Measurements from ENCODE around the gene ZNF821. TPM values are rescaled to one million over a fixed set of nuclear protein-coding genes. Genes with fewer than 3 reads are reported as not detected.
"Not testable (repeated sequence)": the region's sequence is repeated elsewhere in the genome, so short reads cannot be mapped to it uniquely, and the experiment has no call there.

The ZNF821 gene
- total RNA-seq, 1 donor from 2014 or later, result 5.7 TPM

GRCh38 chr16:71859762-71860521, 24.0 kb downstream of the ZNF821 start:
- DNase-seq (ENCODE audit: low spot score), result no peak

- DNase-seq (ENCODE audit: low spot score), result no peak
These were observed 27.9 kb downstream of the ZNF821 start for GRCh38 chr16:71855937-71856662.

- DNase-seq (ENCODE audit: low spot score), result no peak
These were observed 29.5 kb downstream of the ZNF821 start for GRCh38 chr16:71854369-71854948.

GRCh38 chr16:71853413-71853812, 30.6 kb downstream of the ZNF821 start:
- no peak for DNase-seq (ENCODE audit: low spot score)

- DNase-seq (ENCODE audit: low spot score), result no peak
These were observed 31.4 kb downstream of the ZNF821 start for GRCh38 chr16:71852561-71852960.

GRCh38 chr16:71852158-71852557, 31.8 kb downstream of the ZNF821 start:
- DNase-seq (ENCODE audit: low spot score), result no peak

- DNase-seq (ENCODE audit: low spot score), result no peak
These were observed 32.2 kb downstream of the ZNF821 start for GRCh38 chr16:71851746-71852145.

- no peak for DNase-seq (ENCODE audit: low spot score)
These were observed 35.4 kb downstream of the ZNF821 start for GRCh38 chr16:71848622-71849021.

GRCh38 chr16:71847096-71847495, 36.9 kb downstream of the ZNF821 start:
- no peak for DNase-seq (ENCODE audit: low spot score)

- DNase-seq (ENCODE audit: low spot score), result no peak
These were observed 37.6 kb downstream of the ZNF821 start for GRCh38 chr16:71846431-71846830.

GRCh38 chr16:71845639-71846430, 38.1 kb downstream of the ZNF821 start, which contains the start of gene ATXN1L:
ATXN1L (plus strand) TSS chr16:71845976; CDS start chr16:71849741, 3,765 bp downstream.
- peak; percentile 92 for DNase-seq (ENCODE audit: low spot score)

- DNase-seq (ENCODE audit: low spot score), result no peak
These were observed 40.4 kb downstream of the ZNF821 start for GRCh38 chr16:71843572-71843971.

- DNase-seq (ENCODE audit: low spot score), result no peak
These were observed 43.9 kb downstream of the ZNF821 start for GRCh38 chr16:71840052-71840451.

GRCh38 chr16:71837150-71837549, 46.8 kb downstream of the ZNF821 start:
- DNase-seq (ENCODE audit: low spot score), result no peak

- no peak for DNase-seq (ENCODE audit: low spot score)
These were observed 49.7 kb downstream of the ZNF821 start for GRCh38 chr16:71834291-71834690.

- DNase-seq (ENCODE audit: low spot score), result not testable (repeated sequence)
These were observed 51.9 kb downstream of the ZNF821 start for GRCh38 chr16:71832112-71832511.

- not testable (repeated sequence) for DNase-seq (ENCODE audit: low spot score)
These were observed 52.3 kb downstream of the ZNF821 start for GRCh38 chr16:71831698-71832097.

GRCh38 chr16:71830359-71830758, 53.6 kb downstream of the ZNF821 start:
- DNase-seq (ENCODE audit: low spot score), result no peak

GRCh38 chr16:71826533-71827017, 57.4 kb downstream of the ZNF821 start:
- no peak for DNase-seq (ENCODE audit: low spot score)

- not testable (repeated sequence) for DNase-seq (ENCODE audit: low spot score)
These were observed 66.9 kb downstream of the ZNF821 start for GRCh38 chr16:71817155-71817500.

GRCh38 chr16:71811261-71811803, 72.7 kb downstream of the ZNF821 start:
- DNase-seq (ENCODE audit: low spot score), result peak; percentile 19

GRCh38 chr16:71810155-71810530, 73.8 kb downstream of the ZNF821 start:
- peak; percentile 42 for DNase-seq (ENCODE audit: low spot score)
